ENCODE measurements around the gene GRAP2.

GRCh38 chr22:39966470-39966869, 65.6 kb downstream of the GRAP2 start:
- TF ChIP-seq POLR2A (IDR thresholded peaks at IDR 0.05) (no peak), CTCF (IDR thresholded peaks at IDR 0.05) (no peak)
